ENCODE data around the gene GLI3. TPM values are rescaled to one million over a fixed set of nuclear protein-coding genes. Genes with fewer than 3 reads are reported as not detected.

GLI3 gene
- total RNA-seq, 2 donors from 2014 or later: 3.4 to 6.6 TPM

DNA sequence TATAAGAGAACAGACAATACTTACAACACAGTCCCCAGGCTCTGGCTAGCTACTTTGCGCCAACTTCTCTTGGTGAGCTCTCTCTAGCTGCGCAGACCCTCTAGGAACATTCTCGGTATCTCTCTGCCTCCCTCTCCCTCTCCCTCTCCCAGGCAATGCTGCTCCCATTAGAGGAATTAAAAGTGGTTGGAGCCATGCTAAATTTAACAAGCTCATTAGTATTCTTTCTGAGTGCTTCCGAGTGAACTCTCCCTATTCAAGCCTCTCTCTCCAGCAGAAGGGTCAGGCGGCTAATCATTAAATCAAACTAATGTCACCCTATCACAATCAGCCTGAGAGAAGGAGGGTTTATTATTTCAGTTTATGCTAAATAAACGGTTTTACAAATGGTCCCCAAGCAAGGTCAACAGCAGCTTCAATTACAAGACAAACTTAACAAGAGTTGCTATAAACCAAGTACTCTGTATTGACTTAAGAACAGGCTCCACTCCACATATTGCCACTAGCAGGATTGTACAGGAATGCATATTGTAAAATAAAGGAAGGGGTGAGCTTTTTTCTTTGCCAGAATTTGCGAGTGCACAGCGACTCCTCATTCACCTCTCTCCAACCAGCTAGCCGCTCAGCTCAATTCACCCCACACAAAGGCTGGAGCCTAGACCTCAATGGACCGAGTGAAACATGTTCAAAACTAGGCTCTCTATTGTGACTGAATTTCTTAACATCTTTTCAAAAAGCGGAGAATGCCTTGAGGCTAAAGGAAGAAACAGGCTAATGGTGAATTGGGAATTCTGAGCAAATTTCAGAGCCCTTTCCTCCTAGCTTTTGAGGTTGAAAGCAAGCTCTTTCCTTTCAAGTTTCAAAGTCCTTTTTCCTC, 84.4 kb downstream of the GLI3 start:
- H3K36me3 ChIP-seq: no peaks in the 10 kb centered on the region
- H3K27me3 ChIP-seq (replicated peaks; ENCODE audit: insufficient read depth): no peaks in the 10 kb centered on the region
- H3K27ac ChIP-seq: no peak overlapping the region
- ATAC-seq (ENCODE audit: insufficient number of reproducible peaks, low FRiP score, low read depth) (no peak), DNase-seq (ENCODE audit: low spot score) (no peak)
- TF ChIP-seq, protein P1, sequence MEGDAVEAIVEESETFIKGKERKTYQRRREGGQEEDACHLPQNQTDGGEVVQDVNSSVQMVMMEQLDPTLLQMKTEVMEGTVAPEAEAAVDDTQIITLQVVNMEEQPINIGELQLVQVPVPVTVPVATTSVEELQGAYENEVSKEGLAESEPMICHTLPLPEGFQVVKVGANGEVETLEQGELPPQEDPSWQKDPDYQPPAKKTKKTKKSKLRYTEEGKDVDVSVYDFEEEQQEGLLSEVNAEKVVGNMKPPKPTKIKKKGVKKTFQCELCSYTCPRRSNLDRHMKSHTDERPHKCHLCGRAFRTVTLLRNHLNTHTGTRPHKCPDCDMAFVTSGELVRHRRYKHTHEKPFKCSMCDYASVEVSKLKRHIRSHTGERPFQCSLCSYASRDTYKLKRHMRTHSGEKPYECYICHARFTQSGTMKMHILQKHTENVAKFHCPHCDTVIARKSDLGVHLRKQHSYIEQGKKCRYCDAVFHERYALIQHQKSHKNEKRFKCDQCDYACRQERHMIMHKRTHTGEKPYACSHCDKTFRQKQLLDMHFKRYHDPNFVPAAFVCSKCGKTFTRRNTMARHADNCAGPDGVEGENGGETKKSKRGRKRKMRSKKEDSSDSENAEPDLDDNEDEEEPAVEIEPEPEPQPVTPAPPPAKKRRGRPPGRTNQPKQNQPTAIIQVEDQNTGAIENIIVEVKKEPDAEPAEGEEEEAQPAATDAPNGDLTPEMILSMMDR (IDR thresholded peaks at IDR 0.05): no peak
- no peaks in the 10 kb centered on the region for H3K9me3 ChIP-seq
- no peaks in the 10 kb centered on the region for H3K4me1 ChIP-seq (ENCODE audit: control insufficient read depth in 1 of 2, low read depth in 2 of 2)
- no peak overlapping the region for H3K4me3 ChIP-seq

DNA sequence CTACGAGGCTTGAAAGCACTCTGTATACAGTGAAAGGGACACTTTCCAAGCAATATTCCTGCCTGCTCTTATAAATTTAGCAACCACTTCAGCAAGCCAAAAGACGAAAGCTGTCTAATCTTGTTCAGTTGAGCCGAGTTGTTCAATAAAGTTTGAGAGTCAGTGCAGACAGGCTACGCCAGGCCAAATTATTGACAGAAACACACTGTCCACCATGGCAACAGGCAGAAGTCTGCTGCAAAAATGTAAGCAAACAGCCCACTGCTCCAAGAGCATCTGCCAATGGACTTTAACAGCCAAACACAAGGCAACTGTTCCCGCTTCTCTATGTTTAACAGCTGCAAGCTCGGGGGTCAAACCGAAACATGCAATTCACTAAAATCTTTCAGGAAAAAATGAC, 85.7 kb downstream of the GLI3 start:
- DNase-seq (ENCODE audit: low spot score) (no peak), ATAC-seq (ENCODE audit: insufficient number of reproducible peaks, low FRiP score, low read depth) (no peak)
- no peak overlapping the region for H3K4me3 ChIP-seq
- no peaks in the 10 kb centered on the region for H3K36me3 ChIP-seq
- H3K27ac ChIP-seq: no peak overlapping the region
- TF ChIP-seq, protein P1 (IDR thresholded peaks at IDR 0.05): no peak
- no peaks in the 10 kb centered on the region for H3K9me3 ChIP-seq
- no peaks in the 10 kb centered on the region for H3K4me1 ChIP-seq (ENCODE audit: control insufficient read depth in 1 of 2, low read depth in 2 of 2)
- no peaks in the 10 kb centered on the region for H3K27me3 ChIP-seq (replicated peaks; ENCODE audit: insufficient read depth)

DNA sequence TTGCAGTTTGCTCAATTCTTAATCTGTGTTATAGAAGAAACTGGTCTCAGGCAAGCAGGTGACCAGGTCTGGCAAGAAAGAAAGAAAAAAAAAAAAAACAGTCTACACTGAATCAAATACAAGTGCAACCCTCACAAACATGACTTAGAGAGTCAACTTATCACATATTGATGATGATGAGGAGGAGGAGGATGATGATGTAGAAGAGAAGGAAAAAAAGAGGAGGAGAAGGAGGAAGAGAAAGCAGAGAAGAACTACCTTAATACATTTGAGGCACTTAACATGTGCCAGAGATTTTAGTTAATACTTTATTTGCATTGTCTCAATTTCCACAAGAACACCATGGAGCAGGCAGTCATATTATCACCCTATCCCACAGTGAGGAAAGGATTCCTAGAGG, 91.5 kb downstream of the GLI3 start:
- H3K27me3 ChIP-seq (replicated peaks; ENCODE audit: insufficient read depth): no peaks in the 10 kb centered on the region
- TF ChIP-seq, protein P1 (IDR thresholded peaks at IDR 0.05): no peak

DNA sequence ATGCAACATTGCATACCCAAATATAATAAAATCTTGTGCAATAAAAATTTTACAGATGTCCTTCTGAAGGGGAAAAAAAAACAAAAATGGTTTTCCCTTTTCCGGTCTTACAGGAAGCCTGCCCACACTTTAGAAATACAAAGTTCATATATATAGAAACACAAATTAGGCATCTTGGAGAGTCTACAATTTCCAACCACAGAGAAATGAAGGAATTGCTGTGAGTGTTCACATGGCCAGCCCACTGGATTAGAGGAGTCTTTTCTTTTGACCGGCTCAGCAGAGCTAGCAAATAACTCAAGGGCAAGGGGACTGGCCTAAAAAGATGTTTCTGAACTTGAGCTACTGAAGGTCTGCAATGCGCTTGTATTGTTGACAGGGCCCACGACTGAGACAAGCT, 92.4 kb downstream of the GLI3 start:
- H3K4me3 ChIP-seq: no peak overlapping the region
- TF ChIP-seq, protein P1 (IDR thresholded peaks at IDR 0.05): no peak
- no peak for DNase-seq (ENCODE audit: low spot score)
- H3K36me3 ChIP-seq: no peaks in the 10 kb centered on the region
- no peaks in the 10 kb centered on the region for H3K9me3 ChIP-seq
- ATAC-seq (ENCODE audit: insufficient number of reproducible peaks, low FRiP score, low read depth): no peak
- no peak overlapping the region for H3K27ac ChIP-seq
- peaks cover 0 to 18% of the 10 kb centered on the region in 2 donors for H3K4me1 ChIP-seq (ENCODE audit: control insufficient read depth in 1 of 2, low read depth in 2 of 2)
- no peaks in the 10 kb centered on the region for H3K27me3 ChIP-seq (replicated peaks; ENCODE audit: insufficient read depth)

More for the DNA sequence above, 91.5 kb downstream of the GLI3 start:
- Histone ChIP-seq H3K36me3 (no peaks in the 10 kb centered on the region), H3K4me3 (no peak overlapping the region), H3K9me3 (no peaks in the 10 kb centered on the region), H3K27ac (no peak overlapping the region), H3K4me1 (ENCODE audit: control insufficient read depth in 1 of 2, low read depth in 2 of 2) (peaks cover 0 to 18% of the 10 kb centered on the region in 2 donors)
- no peak for DNase-seq (ENCODE audit: low spot score)
- no peak for ATAC-seq (ENCODE audit: insufficient number of reproducible peaks, low FRiP score, low read depth)

DNA sequence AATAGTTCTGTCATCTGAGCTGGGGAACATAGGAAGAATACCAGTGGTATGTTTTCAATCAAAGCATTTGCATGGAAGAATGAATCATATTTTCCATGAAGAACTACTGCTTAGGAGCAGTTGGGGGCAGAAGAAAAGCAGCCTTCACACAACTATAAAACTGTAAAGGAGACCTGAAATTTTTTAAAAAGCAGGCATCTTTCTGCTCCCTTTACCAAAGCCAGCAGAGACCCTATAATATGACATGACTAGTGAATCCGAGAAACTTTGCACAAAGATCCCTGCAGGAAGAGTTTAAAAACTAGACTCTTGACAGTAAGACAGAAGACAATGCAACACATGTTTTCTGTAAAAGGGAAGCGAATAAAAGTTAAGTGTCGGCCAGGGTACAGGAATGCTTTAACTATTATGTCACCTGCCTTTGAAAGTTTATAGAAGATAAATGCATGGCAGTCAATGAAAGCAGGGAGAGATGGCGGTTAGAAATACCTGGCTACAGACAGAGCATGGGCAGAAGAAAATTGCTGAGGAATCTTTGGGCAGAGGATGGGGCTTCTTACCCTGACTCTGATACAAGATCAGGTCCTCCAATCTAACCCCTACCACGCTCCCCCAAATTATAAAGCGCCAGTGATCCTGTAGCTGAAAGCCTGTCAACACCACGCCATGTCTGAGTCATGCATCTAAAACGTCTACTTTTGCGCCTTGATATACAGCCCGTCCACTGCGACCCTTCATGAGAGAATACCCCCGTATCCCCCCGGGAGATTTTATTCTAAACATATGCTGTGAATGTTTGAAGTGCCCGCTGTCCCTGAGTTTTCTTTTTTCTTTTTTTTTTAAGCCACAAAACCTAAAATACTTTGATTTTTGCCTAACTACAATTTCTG, 93.1 kb downstream of the GLI3 start:
- TF ChIP-seq, protein P1 (IDR thresholded peaks at IDR 0.05): no peak
- no peaks in the 10 kb centered on the region for H3K36me3 ChIP-seq
- H3K27me3 ChIP-seq (replicated peaks; ENCODE audit: insufficient read depth): no peaks in the 10 kb centered on the region
- no peaks in the 10 kb centered on the region for H3K9me3 ChIP-seq
- no peak for ATAC-seq (ENCODE audit: insufficient number of reproducible peaks, low FRiP score, low read depth)
- no peak for DNase-seq (ENCODE audit: low spot score)
- no peak overlapping the region for H3K4me3 ChIP-seq
- no peak overlapping the region for H3K27ac ChIP-seq
- peaks cover 0 to 24% of the 10 kb centered on the region in 2 donors for H3K4me1 ChIP-seq (ENCODE audit: control insufficient read depth in 1 of 2, low read depth in 2 of 2)

Measured in thoracic aorta (tissue), 2 donors.